ENCODE measurements around the gene NCDN. TPM values are rescaled to one million over a fixed set of nuclear protein-coding genes. Genes with fewer than 3 reads are reported as not detected.

NCDN gene
- polyA plus RNA-seq (10.5 to 16.6 TPM (median 15.9 TPM) in 3 replicates), polyA minus RNA-seq (12.4 to 26.9 TPM (median 15.3 TPM) in 3 replicates)
- 4.2 TPM for polyA plus RNA-seq (2011; ENCODE audit: low read depth)
- 10.6 and 19.1 TPM in 2 replicates for polyA plus RNA-seq (2011; cell fraction: cytosol; rRNA removed)
- 25.0 and 33.5 TPM in 2 replicates for polyA plus RNA-seq (2011; cell fraction: nucleus; rRNA removed)
- polyA plus RNA-seq (2012; ENCODE audit: low replicate concordance): 9.3 and 20.4 TPM in 2 replicates
- polyA minus RNA-seq (2011; cell fraction: cytosol; rRNA and poly(A)+ RNA removed): 28.2 TPM
- 28.8 and 30.6 TPM in 2 replicates for polyA minus RNA-seq (2011; cell fraction: nucleus; rRNA and poly(A)+ RNA removed)

GRCh38 chr1:35557611-35558373 lies at the start of gene NCDN:
Gene NCDN (plus strand): TSS chr1:35557799. CDS start chr1:35558191, 392 bp downstream.
- Histone ChIP-seq H3K9me1 (ENCODE audit: control insufficient read depth, extremely low read depth, insufficient read depth, low read length) (peaks cover 2% of the 10 kb centered on the region), H4K20me1 (ENCODE audit: control insufficient read depth, extremely low read depth, insufficient read depth, low read length) (peaks cover 11% of the 10 kb centered on the region), H3K4me2 (ENCODE audit: control insufficient read depth, extremely low read depth, insufficient read depth, low read depth, low read length) (peak within 1 kb of the TSS; percentile 97), H2AFZ (ENCODE audit: control insufficient read depth, low read length) (peak within 1 kb of the TSS; percentile 96), H3K79me2 (ENCODE audit: control insufficient read depth, insufficient read depth, low read length) (peaks cover 6% of the 10 kb centered on the region), H3K9ac (ENCODE audit: control insufficient read depth, extremely low read depth, insufficient read depth, low read length) (peak within 1 kb of the TSS; percentile 88), H3K4me1 (ENCODE audit: control insufficient read depth, extremely low read depth, insufficient read depth, low read length) (peaks cover 54% of the 10 kb centered on the region), H3K27ac (ENCODE audit: control insufficient read depth, insufficient read depth, low read length) (peak within 1 kb of the TSS; percentile 85), H3K9me3 (ENCODE audit: control insufficient read depth, low read depth, low read length) (no peaks in the 10 kb centered on the region), H3K4me3 (ENCODE audit: control insufficient read depth in 2 of 3, extremely low read depth in 1 of 3, insufficient read depth in 2 of 3, low read depth in 1 of 3, low read length in 3 of 3) (peak within 1 kb of the TSS; percentile 81 to 90 (median 87)), H3K27me3 (ENCODE audit: control insufficient read depth, extremely low read depth, insufficient read depth, low read length) (no peaks in the 10 kb centered on the region), H3K36me3 (ENCODE audit: control insufficient read depth in 2 of 2, extremely low read depth in 1 of 2, insufficient read depth in 2 of 2, low read length in 2 of 2) (peaks cover 10 to 22% of the 10 kb centered on the region in 2 experiments)
- DNase-seq (ENCODE audit: low read depth, low spot score): peak; percentile 76
- dilution Hi-C loops (cut with MboI; ENCODE audit: extremely low pct_ligation_motif_present, low sequenced_read_pairs): no loop called here
- TF ChIP-seq CTCF (optimal IDR thresholded peaks at IDR 0.05 in 1 of 3, IDR thresholded peaks at IDR 0.05 in 1 of 3, conservative IDR thresholded peaks at IDR 0.05 in 1 of 3; ENCODE audit: extremely low read depth in 1 of 3, insufficient read depth in 2 of 3, low read length in 3 of 3) (no peak), EZH2 (IDR thresholded peaks at IDR 0.05; ENCODE audit: low read length) (no peak)
- FAIRE-seq: peak; percentile 86

- no peak for FAIRE-seq
- Histone ChIP-seq H3K4me1 (ENCODE audit: control insufficient read depth, extremely low read depth, insufficient read depth, low read length) (peaks cover 23% of the 10 kb centered on the region), H3K79me2 (ENCODE audit: control insufficient read depth, insufficient read depth, low read length) (no peaks in the 10 kb centered on the region), H3K9ac (ENCODE audit: control insufficient read depth, extremely low read depth, insufficient read depth, low read length) (no peak overlapping the region), H3K9me1 (ENCODE audit: control insufficient read depth, extremely low read depth, insufficient read depth, low read length) (no peaks in the 10 kb centered on the region), H3K4me2 (ENCODE audit: control insufficient read depth, extremely low read depth, insufficient read depth, low read depth, low read length) (no peak overlapping the region), H3K27ac (ENCODE audit: control insufficient read depth, insufficient read depth, low read length) (no peak overlapping the region), H2AFZ (ENCODE audit: control insufficient read depth, low read length) (no peak overlapping the region), H4K20me1 (ENCODE audit: control insufficient read depth, extremely low read depth, insufficient read depth, low read length) (no peaks in the 10 kb centered on the region), H3K36me3 (ENCODE audit: control insufficient read depth in 2 of 2, extremely low read depth in 1 of 2, insufficient read depth in 2 of 2, low read length in 2 of 2) (no peaks in the 10 kb centered on the region), H3K4me3 (ENCODE audit: control insufficient read depth in 2 of 3, extremely low read depth in 1 of 3, insufficient read depth in 2 of 3, low read depth in 1 of 3, low read length in 3 of 3) (no peak overlapping the region), H3K27me3 (ENCODE audit: control insufficient read depth, extremely low read depth, insufficient read depth, low read length) (no peaks in the 10 kb centered on the region), H3K9me3 (ENCODE audit: control insufficient read depth, low read depth, low read length) (no peaks in the 10 kb centered on the region)
- no peak for TF ChIP-seq CTCF (optimal IDR thresholded peaks at IDR 0.05 in 1 of 3, IDR thresholded peaks at IDR 0.05 in 1 of 3, conservative IDR thresholded peaks at IDR 0.05 in 1 of 3; ENCODE audit: extremely low read depth in 1 of 3, insufficient read depth in 2 of 3, low read length in 3 of 3)
- TF ChIP-seq EZH2 (IDR thresholded peaks at IDR 0.05; ENCODE audit: low read length): no peak
- DNase-seq (ENCODE audit: low read depth, low spot score): no peak
- dilution Hi-C loops (cut with MboI; ENCODE audit: extremely low pct_ligation_motif_present, low sequenced_read_pairs): no loop called here
Measured at GRCh38 chr1:35507947-35508346, 49.7 kb upstream of the NCDN start.

All from keratinocyte (primary cell).